HepG2 (cell line): ENCODE data around the gene NUCB1. TPM values are rescaled to one million over a fixed set of nuclear protein-coding genes. Genes with fewer than 3 reads are reported as not detected.

Experiments
- BCL6 ChIP-seq: IDR thresholded peaks from 2 replicates; pipeline ENCODE4 v1.6.1; 2016; ENCODE audit warnings: missing genetic modification reagents, missing compliant biosample characterization
- EHMT2 ChIP-seq: fragments of 200-600 bp; sonication (generic); IDR thresholded peaks from 2 replicates; pipeline ENCODE4 v1.7.0; 2017; ENCODE audit warnings: antibody characterized with exemption, low read depth, low read length, borderline replicate concordance
- HMG20A ChIP-seq: IDR thresholded peaks from 2 replicates; pipeline ENCODE4 v1.6.1; 2016; ENCODE audit warnings: borderline replicate concordance
- HOXD1 ChIP-seq: sonication (generic); formaldehyde crosslinking; IDR thresholded peaks from 2 replicates; pipeline ENCODE4 v1.5.0; 2020; ENCODE audit warnings: missing genetic modification reagents
- MATR3 ChIP-seq: sonication (generic); formaldehyde crosslinking; IDR thresholded peaks from 2 replicates; pipeline ENCODE4 v1.4.0; 2020; ENCODE audit warnings: missing genetic modification reagents
- MTF1 ChIP-seq: sonication (generic); formaldehyde crosslinking; IDR thresholded peaks from 2 replicates; pipeline ENCODE4 v1.5.0; 2020; ENCODE audit warnings: missing genetic modification reagents
- NFATC3 ChIP-seq: sonication (generic); formaldehyde crosslinking; IDR thresholded peaks from 2 replicates; pipeline ENCODE4 v1.5.1; 2020; ENCODE audit warnings: mild to moderate bottlenecking, missing genetic modification reagents
- SMC3 ChIP-seq: IDR thresholded peaks from 2 replicates; pipeline ENCODE4 v1.6.1; 2011; ENCODE audit warnings: low read length, improper control_type of control experiment
- SOX13 ChIP-seq, 3 experiments: fragments of 450-650 bp in 1 of 3; sonication (generic) in 1 of 3; formaldehyde crosslinking in 1 of 3; IDR thresholded peaks in 2 of 3; conservative IDR thresholded peaks in 1 of 3; 2 replicates each; pipeline versions ENCODE4 v1.5.0 to v1.6.1; 2016 to 2020; ENCODE audit warnings: antibody characterized with exemption in 1 of 3, mild to moderate bottlenecking in 1 of 3, missing compliant biosample characterization in 1 of 3, missing genetic modification reagents in 1 of 3, moderate library complexity in 1 of 3
- SSRP1 ChIP-seq: IDR thresholded peaks from 2 replicates; pipeline ENCODE4 v1.6.1; 2016; ENCODE audit warnings: control low read depth
- TBL1XR1 ChIP-seq: fragments of 150-350 bp; IDR thresholded peaks from 2 replicates; pipeline ENCODE4 v1.6.1; 2014; ENCODE audit warnings: borderline replicate concordance, low read length; ENCODE audit not compliant: partially characterized antibody
- U2AF1 ChIP-seq: fragments of 200-400 bp; formaldehyde crosslinking; optimal IDR thresholded peaks from 2 replicates; pipeline ENCODE3; 2017; ENCODE audit warnings: mild to moderate bottlenecking, low read depth, low read length
- XBP1 ChIP-seq: sonication (generic); formaldehyde crosslinking; IDR thresholded peaks from 2 replicates; pipeline ENCODE4 v1.5.0; 2020; ENCODE audit warnings: missing genetic modification reagents
- ZBTB1 ChIP-seq: sonication (generic); formaldehyde crosslinking; IDR thresholded peaks from 2 replicates; pipeline ENCODE4 v1.4.0; 2020; ENCODE audit warnings: missing genetic modification reagents, borderline replicate concordance
- ZBTB26 ChIP-seq: IDR thresholded peaks from 2 replicates; pipeline ENCODE4 v1.6.1; 2016; ENCODE audit warnings: missing compliant biosample characterization, missing genetic modification reagents, borderline replicate concordance
- ZHX1 ChIP-seq: sonication (generic); formaldehyde crosslinking; IDR thresholded peaks from 2 replicates; pipeline ENCODE4 v1.8.1; 2022; ENCODE audit warnings: low read depth, mild to moderate bottlenecking, missing genetic modification reagents
- ZMAT5 ChIP-seq: sonication (generic); formaldehyde crosslinking; IDR thresholded peaks from 2 replicates; pipeline ENCODE4 v1.5.0; 2020; ENCODE audit warnings: mild to moderate bottlenecking, low read depth, missing genetic modification reagents, borderline replicate concordance
- ZNF18 ChIP-seq: sonication (generic); formaldehyde crosslinking; IDR thresholded peaks from 2 replicates; pipeline ENCODE4 v1.8.0; 2022; ENCODE audit warnings: mild to moderate bottlenecking, missing genetic modification reagents; ENCODE audit not compliant: insufficient replicate concordance
- ZNF350 ChIP-seq: sonication (generic); formaldehyde crosslinking; IDR thresholded peaks from 2 replicates; pipeline ENCODE4 v1.4.0; 2020; ENCODE audit warnings: mild to moderate bottlenecking, low read depth, missing genetic modification reagents, borderline replicate concordance
- ZNF513 ChIP-seq: sonication (generic); formaldehyde crosslinking; conservative IDR thresholded peaks from 2 replicates; pipeline ENCODE4 v1.5.0; 2020; ENCODE audit warnings: missing genetic modification reagents
- ZNF567 ChIP-seq: sonication (generic); formaldehyde crosslinking; IDR thresholded peaks from 2 replicates; pipeline ENCODE4 v1.8.1; 2023; ENCODE audit warnings: mild to moderate bottlenecking, missing genetic modification reagents, borderline replicate concordance
- ZNF709 ChIP-seq: sonication (generic); formaldehyde crosslinking; IDR thresholded peaks from 2 replicates; pipeline ENCODE4 v1.5.0; 2020; ENCODE audit warnings: mild to moderate bottlenecking, missing genetic modification reagents
- polyA plus RNA-seq, 8 experiments: library from polyadenylated mRNA; depleted of rRNA in 3 of 8; stranded (reverse) in 7 of 8; unstranded in 1 of 8; fragments of >200 nt; fragmentation: Illumina TruSeq in 4 of 8; extraction: Trizol in 4 of 8; gene quantifications; 2 replicates each; pipeline versions ENCODE4 v1.2.1 to v1.2.3, GENCODE V29; 2011 to 2016; ENCODE audit warnings: low read depth in 4 of 8, missing spikeins in 1 of 8, mixed read lengths in 1 of 8; ENCODE audit not compliant: insufficient read depth in 1 of 8
- total RNA-seq, 5 experiments: library from RNA; depleted of rRNA; stranded (reverse); fragments of >200 nt; fragmentation: Illumina TruSeq; extraction: Trizol; gene quantifications; 2 replicates each; pipeline ENCODE4 v1.2.3, GENCODE V29; 2016; ENCODE audit warnings: low read depth in 1 of 5

NUCB1 gene
- total and polyA plus RNA-seq, 2 of the 13 experiments (the other 11 are each of a cell fraction or from before 2014, with no cell fraction given), result 82.3 to 106 TPM

- TF ChIP-seq EHMT2, result no peak
- TF ChIP-seq MTF1, result no peak
- peak; percentile 52; the same call in 1 of the 2 replicates for TF ChIP-seq SSRP1 (CRISPR knock-in tag)
- TF ChIP-seq XBP1 (CRISPR knock-in tag), result no peak
- TF ChIP-seq HMG20A (CRISPR knock-in tag), result no peak
- peak; percentile 73 for TF ChIP-seq TBL1XR1
- peak; percentile 55; the same call in 1 of the 2 replicates for TF ChIP-seq BCL6 (CRISPR knock-in tag)
- TF ChIP-seq ZBTB1 (CRISPR knock-in tag), result no peak
- peak; percentile 77 for TF ChIP-seq U2AF1
- no peak for TF ChIP-seq ZMAT5
- no peak for TF ChIP-seq ZNF513 (CRISPR knock-in tag)
- TF ChIP-seq MATR3 (CRISPR knock-in tag), result no peak
- TF ChIP-seq ZHX1 (CRISPR knock-in tag), result no peak
- peak; percentile 40 for TF ChIP-seq ZNF18 (CRISPR knock-in tag)
- TF ChIP-seq NFATC3 (CRISPR knock-in tag), result 0 out of 2 replicates have a peak, but pooled peaks have one; percentile 89
- TF ChIP-seq SOX13 (IDR thresholded peaks at IDR 0.05), result peak; percentile 53; the same call in 1 of the 2 replicates
- peak in 1 of 2 experiments; percentile 72; a peak in 2 of 4 replicates for TF ChIP-seq SOX13 (CRISPR knock-in tag; conservative IDR thresholded peaks at IDR 0.05 in 1 of 2, IDR thresholded peaks at IDR 0.05 in 1 of 2)
- TF ChIP-seq ZNF350 (CRISPR knock-in tag), result peak; percentile 90
- no peak for TF ChIP-seq SMC3
- TF ChIP-seq ZNF567 (CRISPR knock-in tag), result peak; percentile 73; the same call in 1 of the 2 replicates
- no peak for TF ChIP-seq HOXD1 (CRISPR knock-in tag)
- TF ChIP-seq ZBTB26, result 0 out of 2 replicates have a peak, but pooled peaks have one; percentile 49
- TF ChIP-seq ZNF709 (CRISPR knock-in tag), result no peak
Observed at GRCh38 chr19:48872182-48872883, 27.8 kb upstream of the NUCB1 start, which contains the start of gene PPP1R15A (continued).
